Measurements from ENCODE around the gene LRP1B.
"Not testable (repeated sequence)": the region's sequence is repeated elsewhere in the genome, so short reads cannot be mapped to it uniquely, and the experiment has no call there.

LRP1B gene

GRCh38 chr2:141301551-141301950 is 829.3 kb downstream of the LRP1B start:
- no peak for DNase-seq (ENCODE audit: low spot score)

- DNase-seq (ENCODE audit: low spot score) = no peak
These were observed 850.8 kb downstream of the LRP1B start for GRCh38 chr2:141280037-141280436.

- DNase-seq (ENCODE audit: low spot score) = no peak
These were observed 859.5 kb downstream of the LRP1B start for GRCh38 chr2:141271346-141271745.

- DNase-seq (ENCODE audit: low spot score) = no peak
These were observed 866.0 kb downstream of the LRP1B start for GRCh38 chr2:141264848-141265247.

- no peak for DNase-seq (ENCODE audit: low spot score)
These were observed 869.9 kb downstream of the LRP1B start for GRCh38 chr2:141260911-141261310.

- DNase-seq (ENCODE audit: low spot score) = no peak
These were observed 871.1 kb downstream of the LRP1B start for GRCh38 chr2:141259683-141260082.

- no peak for DNase-seq (ENCODE audit: low spot score)
These were observed 888.8 kb downstream of the LRP1B start for GRCh38 chr2:141242008-141242407.

GRCh38 chr2:141226560-141226959 is 904.3 kb downstream of the LRP1B start:
- no peak for DNase-seq (ENCODE audit: low spot score)

GRCh38 chr2:141207036-141207385 is 923.8 kb downstream of the LRP1B start:
- DNase-seq (ENCODE audit: low spot score) = no peak

- DNase-seq (ENCODE audit: low spot score) = no peak
These were observed 929.7 kb downstream of the LRP1B start for GRCh38 chr2:141201016-141201565.

- DNase-seq (ENCODE audit: low spot score) = no peak
These were observed 930.6 kb downstream of the LRP1B start for GRCh38 chr2:141200191-141200590.

GRCh38 chr2:141199711-141200110 is 931.1 kb downstream of the LRP1B start:
- no peak for DNase-seq (ENCODE audit: low spot score)

- DNase-seq (ENCODE audit: low spot score) = no peak
These were observed 935.7 kb downstream of the LRP1B start for GRCh38 chr2:141195087-141195486.

- no peak for DNase-seq (ENCODE audit: low spot score)
These were observed 943.8 kb downstream of the LRP1B start for GRCh38 chr2:141187075-141187439.

- no peak for DNase-seq (ENCODE audit: low spot score)
These were observed 944.3 kb downstream of the LRP1B start for GRCh38 chr2:141186413-141187074.

GRCh38 chr2:141182246-141182645 is 948.6 kb downstream of the LRP1B start:
- no peak for DNase-seq (ENCODE audit: low spot score)

GRCh38 chr2:141169117-141169516 is 961.7 kb downstream of the LRP1B start:
- DNase-seq (ENCODE audit: low spot score) = not testable (repeated sequence)

- no peak for DNase-seq (ENCODE audit: low spot score)
These were observed 968.5 kb downstream of the LRP1B start for GRCh38 chr2:141162314-141162713.

- DNase-seq (ENCODE audit: low spot score) = no peak
These were observed 979.1 kb downstream of the LRP1B start for GRCh38 chr2:141151611-141152286.

- no peak for DNase-seq (ENCODE audit: low spot score)
These were observed 988.8 kb downstream of the LRP1B start for GRCh38 chr2:141142025-141142424.

GRCh38 chr2:141137122-141137693 is 993.6 kb downstream of the LRP1B start:
- no peak for DNase-seq (ENCODE audit: low spot score)

GRCh38 chr2:141133883-141134282 is 996.9 kb downstream of the LRP1B start:
- no peak for DNase-seq (ENCODE audit: low spot score)

GRCh38 chr2:141125432-141125831 is 1005.4 kb downstream of the LRP1B start:
- DNase-seq (ENCODE audit: low spot score) = no peak
